HEK293T (cell line): ENCODE results near the gene SNN.

Source experiments
- CTCF ChIA-PET: fragments of 350-600 bp; formaldehyde crosslinking; extraction: SDS; loops from one replicate; lab custom pipeline; 2021; ENCODE audit warnings: antibody characterized with exemption, inconsistent platforms; lab: Yijun Ruan, JAX
- POLR2A ChIA-PET: fragments of 350-600 bp; formaldehyde crosslinking; extraction: SDS; loops from one replicate; lab custom pipeline; 2020; ENCODE audit warnings: antibody characterized with exemption, inconsistent platforms; lab: Yijun Ruan, JAX
- DNase-seq: peaks from one replicate; pipeline ENCODE4 v3.0.0; 2012; ENCODE audit warnings: mixed read lengths; ENCODE audit errors: extremely low spot score
- ARNT ChIP-seq: fragments of 450-650 bp; IDR thresholded peaks from 2 replicates; pipeline ENCODE4 v1.6.1; 2017; ENCODE audit warnings: mild to moderate bottlenecking
- BHLHE40 ChIP-seq: fragments of 450-650 bp; IDR thresholded peaks from 2 replicates; pipeline ENCODE4 v1.6.1; 2016; ENCODE audit warnings: mild to moderate bottlenecking, moderate library complexity, borderline replicate concordance
- CTBP1 ChIP-seq: fragments of 450-650 bp; IDR thresholded peaks from 2 replicates; pipeline ENCODE4 v1.6.1; 2016; ENCODE audit warnings: borderline replicate concordance
- ELF4 ChIP-seq: fragments of 450-650 bp; IDR thresholded peaks from 2 replicates; pipeline ENCODE4 v1.6.1; 2017; ENCODE audit warnings: antibody characterized with exemption
- FOXA1 ChIP-seq: fragments of 450-650 bp; IDR thresholded peaks from 2 replicates; pipeline ENCODE4 v1.6.1; 2016; ENCODE audit warnings: mild to moderate bottlenecking
- FOXK2 ChIP-seq: fragments of 450-650 bp; IDR thresholded peaks from 2 replicates; pipeline ENCODE4 v1.6.1; 2016; ENCODE audit warnings: mild to moderate bottlenecking
- FOXM1 ChIP-seq: fragments of 450-650 bp; IDR thresholded peaks from 2 replicates; pipeline ENCODE4 v1.6.1; 2017; ENCODE audit warnings: mild to moderate bottlenecking, borderline replicate concordance
- HDGF ChIP-seq: fragments of 450-650 bp; IDR thresholded peaks from 2 replicates; pipeline ENCODE4 v1.6.1; 2017; ENCODE audit warnings: antibody characterized with exemption, borderline replicate concordance
- L3MBTL2 ChIP-seq: fragments of 450-650 bp; conservative IDR thresholded peaks from 2 replicates; pipeline ENCODE4 v1.6.1; 2016; ENCODE audit warnings: mild to moderate bottlenecking
- LEF1 ChIP-seq: fragments of 450-650 bp; IDR thresholded peaks from 2 replicates; pipeline ENCODE4 v1.6.1; 2017; ENCODE audit warnings: mild to moderate bottlenecking, borderline replicate concordance
- NFRKB ChIP-seq: fragments of 450-650 bp; IDR thresholded peaks from 2 replicates; pipeline ENCODE4 v1.6.1; 2016; ENCODE audit warnings: mild to moderate bottlenecking, moderate library complexity
- PKNOX1 ChIP-seq: fragments of 450-650 bp; IDR thresholded peaks from 2 replicates; pipeline ENCODE4 v1.6.1; 2016
- SP1 ChIP-seq: fragments of 450-650 bp; IDR thresholded peaks from 2 replicates; pipeline ENCODE4 v1.6.1; 2017
- SUZ12 ChIP-seq: fragments of 450-650 bp; IDR thresholded peaks from 2 replicates; pipeline ENCODE4 v1.6.1; 2016; ENCODE audit warnings: mild to moderate bottlenecking
- TARDBP ChIP-seq: fragments of 450-650 bp; IDR thresholded peaks from 2 replicates; pipeline ENCODE4 v1.6.1; 2016
- ZNF384 ChIP-seq: fragments of 450-650 bp; IDR thresholded peaks from 2 replicates; pipeline ENCODE4 v1.6.1; 2016

SNN gene

GRCh38 chr16:11673091-11674000 is 5.1 kb downstream of the SNN start:
- DNase-seq, result no peak
- ChIA-PET POLR2A (no interaction called here), CTCF (no interaction called here)
- TF ChIP-seq FOXM1, result no peak
- no peak for TF ChIP-seq FOXA1
- TF ChIP-seq ARNT, result no peak
- no peak for TF ChIP-seq CTBP1
- no peak for TF ChIP-seq L3MBTL2
- no peak for TF ChIP-seq LEF1
- no peak for TF ChIP-seq BHLHE40
- TF ChIP-seq FOXK2, result no peak

DNA sequence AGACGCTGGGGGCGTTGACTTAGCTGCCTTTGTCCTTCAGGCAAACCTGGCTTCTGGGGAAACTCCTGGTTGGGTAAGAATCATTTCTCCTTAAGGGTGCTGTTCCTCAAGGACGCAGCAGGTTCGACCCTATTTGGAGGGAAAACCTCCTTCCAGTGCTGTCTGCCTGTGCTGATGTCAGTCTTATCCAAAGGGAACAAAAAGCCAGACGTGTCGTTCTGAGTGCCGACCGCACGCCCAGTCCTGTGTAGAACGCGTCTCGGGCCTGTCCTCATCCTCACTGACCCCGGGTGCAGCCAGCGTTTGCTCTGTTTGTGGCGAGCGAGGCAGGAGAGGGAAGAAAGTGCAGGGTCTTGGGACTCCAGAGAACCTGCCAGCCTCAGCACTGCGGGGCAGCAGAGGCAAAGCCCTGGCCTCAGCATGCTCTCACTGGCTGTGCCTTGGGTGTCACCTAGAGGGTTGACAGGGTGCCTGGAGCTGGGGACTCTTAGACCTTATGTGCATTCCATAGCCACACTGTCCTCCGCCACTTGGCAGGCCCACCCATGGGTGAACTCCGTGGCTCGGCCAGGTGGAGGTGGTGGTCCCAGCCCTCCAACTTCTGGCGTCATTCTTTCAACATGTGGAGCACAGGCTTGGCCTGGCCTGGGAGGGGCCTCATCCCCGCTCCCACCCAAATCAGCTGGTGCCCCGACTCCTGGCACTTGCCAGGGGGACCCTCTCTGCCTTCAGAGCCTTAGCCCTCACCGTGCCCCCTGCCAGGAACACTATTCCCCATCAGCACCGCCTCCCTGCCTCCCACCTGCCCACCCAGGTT is 6.0 kb downstream of the SNN start:
- TF ChIP-seq FOXK2 (no peak), ZNF384 (no peak), L3MBTL2 (no peak), FOXA1 (no peak), HDGF (no peak), SUZ12 (no peak), BHLHE40 (no peak), ARNT (no peak)
- ChIA-PET CTCF (no interaction called here), POLR2A (no interaction called here)
- no peak for DNase-seq

GRCh38 chr16:11674818-11675560 is 6.7 kb downstream of the SNN start:
- CTCF ChIA-PET, result no interaction called here
- no peak for DNase-seq
- TF ChIP-seq L3MBTL2 (no peak), FOXM1 (no peak), SP1 (no peak), BHLHE40 (no peak)
- POLR2A ChIA-PET, result no interaction called here

GRCh38 chr16:11675561-11676511 is 7.6 kb downstream of the SNN start:
- CTCF ChIA-PET, result interaction anchor here (1.0 kb wide), 1 partner anchor 39 kb away, joined by 3 read pairs; no protein-coding TSS in a partner anchor

DNA sequence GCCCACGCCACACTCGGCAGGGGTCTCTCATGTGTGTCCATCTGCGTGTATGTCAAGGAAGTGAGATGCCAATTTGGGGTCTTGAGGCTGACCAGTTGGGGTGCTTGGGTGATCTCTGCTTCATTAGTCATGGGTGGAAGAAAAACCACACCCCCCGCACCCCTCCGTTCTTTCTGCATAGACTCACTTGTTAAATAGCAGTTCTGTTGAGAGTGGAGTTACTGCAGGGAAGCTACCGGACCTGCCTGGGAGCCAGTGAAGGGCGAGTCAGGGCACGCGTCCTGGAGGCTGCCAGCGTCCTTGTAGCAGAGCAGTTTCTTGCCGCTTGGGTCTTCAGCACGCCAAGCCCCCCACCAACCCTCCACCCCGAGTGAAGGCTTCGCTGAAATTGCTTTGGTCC is 8.5 kb downstream of the SNN start:
- no peak for TF ChIP-seq NFRKB
- no peak for TF ChIP-seq BHLHE40
- TF ChIP-seq ZNF384, result no peak
- TF ChIP-seq ARNT, result no peak
- TF ChIP-seq LEF1, result no peak
- TF ChIP-seq CTBP1, result no peak
- TF ChIP-seq ELF4, result no peak
- ChIA-PET CTCF (no interaction called here), POLR2A (interaction anchor here (0.6 kb wide), 2 partner anchors 10 to 67 kb away, joined by 3 to 4 read pairs; no protein-coding TSS in a partner anchor)
- DNase-seq, result no peak

More at GRCh38 chr16:11675561-11676511, 7.6 kb downstream of the SNN start:
- POLR2A ChIA-PET, result no interaction called here
- TF ChIP-seq NFRKB (no peak), ZNF384 (no peak), ARNT (no peak)
- no peak for DNase-seq

DNA sequence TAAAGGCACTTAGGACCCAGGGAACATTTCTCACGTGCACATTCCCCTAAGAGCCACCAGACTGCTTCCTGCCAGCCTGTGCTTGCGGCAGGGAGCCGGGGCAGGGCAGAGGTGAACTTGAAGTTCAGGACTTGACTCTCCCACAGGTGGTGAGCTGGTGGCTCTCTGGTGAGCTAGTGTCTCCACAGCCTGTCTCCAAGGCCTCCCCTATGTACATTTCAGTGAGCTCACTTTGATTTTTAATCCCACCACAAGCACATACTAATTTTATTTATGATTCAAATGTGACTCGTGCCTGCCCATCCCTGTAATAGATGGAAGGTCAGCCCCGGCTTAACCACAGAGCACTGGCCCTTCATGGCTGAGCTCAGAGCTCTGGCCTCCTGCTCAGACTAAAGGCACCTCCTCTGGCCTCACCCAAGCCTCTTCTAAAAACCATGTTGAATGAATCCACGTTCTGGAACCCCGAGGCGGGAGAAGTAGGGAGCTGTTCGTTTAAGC is 9.2 kb downstream of the SNN start:
- TF ChIP-seq FOXM1, result no peak
- TF ChIP-seq NFRKB, result no peak
- TF ChIP-seq PKNOX1, result no peak
- TF ChIP-seq BHLHE40, result no peak
- TF ChIP-seq SUZ12, result no peak
- no peak for TF ChIP-seq CTBP1
- no peak for TF ChIP-seq ARNT
- no peak for TF ChIP-seq SP1
- no peak for TF ChIP-seq FOXK2
- TF ChIP-seq FOXA1, result no peak
- no peak for TF ChIP-seq HDGF
- no peak for TF ChIP-seq TARDBP
- ChIA-PET CTCF (interaction anchor here (0.5 kb wide), 1 partner anchor 440 kb away, joined by 3 read pairs; no protein-coding TSS in a partner anchor), POLR2A (interaction anchor here (0.6 kb wide), 1 partner anchor 66 kb away, joined by 4 read pairs; no protein-coding TSS in a partner anchor)
- no peak for DNase-seq
